ENCODE data around the gene ARHGAP24. TPM values are rescaled to one million over a fixed set of nuclear protein-coding genes. Genes with fewer than 3 reads are reported as not detected.

ARHGAP24 gene
- total RNA-seq, 1 experiment from 2014 or later, result 17.4 TPM

DNA sequence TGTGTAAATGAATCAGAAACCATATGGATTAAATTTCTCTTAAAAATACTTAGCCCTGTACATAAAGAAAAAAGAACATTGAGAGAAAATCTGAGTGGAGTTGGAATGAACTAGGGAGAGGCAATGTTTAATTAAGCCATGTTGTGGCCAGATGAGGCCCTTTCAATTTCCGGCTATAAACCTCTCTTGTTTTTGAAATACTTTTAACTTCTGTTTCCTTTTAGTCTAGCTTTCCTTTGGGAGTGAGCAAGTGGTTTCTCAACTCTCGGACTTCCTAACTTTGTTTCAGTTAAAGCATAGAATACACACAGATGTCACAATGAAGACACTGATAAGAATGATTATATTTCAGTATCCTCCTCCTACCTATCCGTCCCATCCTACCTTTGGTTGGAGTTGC lies 197.2 kb downstream of the ARHGAP24 start:
- H3K27me3 ChIP-seq (ENCODE audit: control insufficient read depth, insufficient read depth, low read length), result no peaks in the 10 kb centered on the region
- no peak overlapping the region; the same call in 1 of the 2 replicates for H3K27ac ChIP-seq (ENCODE audit: low read length)
- intact Hi-C loops (cut with micrococcal nuclease; ENCODE audit: unreplicated experiment) (no loop called here), in situ Hi-C loops (cut with HindIII; ENCODE audit: low pct_unique_long_range_greater_than_20kb, low sequenced_read_pairs) (no loop called here)
- H3K9me3 ChIP-seq (ENCODE audit: control insufficient read depth, insufficient read depth, low read depth, low read length), result no peaks in the 10 kb centered on the region
- H3K36me3 ChIP-seq (ENCODE audit: control insufficient read depth, insufficient read depth, low read length), result no peaks in the 10 kb centered on the region
- POLR2A ChIA-PET, result no interaction called here
- no peak overlapping the region for H3K4me3 ChIP-seq (ENCODE audit: low read depth in 2 of 2, low read length in 2 of 2)
- DNase-seq (ENCODE audit: low read depth, low spot score) (no peak), ATAC-seq (no peak)
- no TSS peak for BruUV-seq (replicated peaks)
- TF ChIP-seq POLR2AphosphoS5 (IDR thresholded peaks at IDR 0.05; ENCODE audit: low read depth, low read length), result no peak
- TF ChIP-seq REST (IDR thresholded peaks at IDR 0.05; ENCODE audit: insufficient read depth in 1 of 2, low read depth in 2 of 2, low read length in 1 of 2), result no peak
- no peak for TF ChIP-seq TCF7L2 (IDR thresholded peaks at IDR 0.05; ENCODE audit: low read depth, low read length)
- no peak for TF ChIP-seq SIN3A (IDR thresholded peaks at IDR 0.05; ENCODE audit: borderline replicate concordance, insufficient read depth, low read depth, low read length)
- TF ChIP-seq, protein P1, sequence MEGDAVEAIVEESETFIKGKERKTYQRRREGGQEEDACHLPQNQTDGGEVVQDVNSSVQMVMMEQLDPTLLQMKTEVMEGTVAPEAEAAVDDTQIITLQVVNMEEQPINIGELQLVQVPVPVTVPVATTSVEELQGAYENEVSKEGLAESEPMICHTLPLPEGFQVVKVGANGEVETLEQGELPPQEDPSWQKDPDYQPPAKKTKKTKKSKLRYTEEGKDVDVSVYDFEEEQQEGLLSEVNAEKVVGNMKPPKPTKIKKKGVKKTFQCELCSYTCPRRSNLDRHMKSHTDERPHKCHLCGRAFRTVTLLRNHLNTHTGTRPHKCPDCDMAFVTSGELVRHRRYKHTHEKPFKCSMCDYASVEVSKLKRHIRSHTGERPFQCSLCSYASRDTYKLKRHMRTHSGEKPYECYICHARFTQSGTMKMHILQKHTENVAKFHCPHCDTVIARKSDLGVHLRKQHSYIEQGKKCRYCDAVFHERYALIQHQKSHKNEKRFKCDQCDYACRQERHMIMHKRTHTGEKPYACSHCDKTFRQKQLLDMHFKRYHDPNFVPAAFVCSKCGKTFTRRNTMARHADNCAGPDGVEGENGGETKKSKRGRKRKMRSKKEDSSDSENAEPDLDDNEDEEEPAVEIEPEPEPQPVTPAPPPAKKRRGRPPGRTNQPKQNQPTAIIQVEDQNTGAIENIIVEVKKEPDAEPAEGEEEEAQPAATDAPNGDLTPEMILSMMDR (IDR thresholded peaks at IDR 0.05), result no peak
- H3K4me1 ChIP-seq (ENCODE audit: control insufficient read depth, insufficient read depth, low read length), result no peaks in the 10 kb centered on the region
- CTCF ChIA-PET, result no interaction called here

GRCh38 chr4:85672959-85673358 lies 198.0 kb downstream of the ARHGAP24 start:
- POLR2A ChIA-PET, result no interaction called here
- intact Hi-C loops (cut with micrococcal nuclease; ENCODE audit: unreplicated experiment) (no loop called here), in situ Hi-C loops (cut with HindIII; ENCODE audit: low pct_unique_long_range_greater_than_20kb, low sequenced_read_pairs) (no loop called here)
- H3K27ac ChIP-seq (ENCODE audit: low read length), result no peak overlapping the region
- no peak for TF ChIP-seq POLR2AphosphoS5 (IDR thresholded peaks at IDR 0.05; ENCODE audit: low read depth, low read length)
- TF ChIP-seq, protein P1 (IDR thresholded peaks at IDR 0.05), result no peak
- TF ChIP-seq REST (IDR thresholded peaks at IDR 0.05; ENCODE audit: insufficient read depth in 1 of 2, low read depth in 2 of 2, low read length in 1 of 2), result no peak
- TF ChIP-seq TCF7L2 (IDR thresholded peaks at IDR 0.05; ENCODE audit: low read depth, low read length), result no peak
- TF ChIP-seq SIN3A (IDR thresholded peaks at IDR 0.05; ENCODE audit: borderline replicate concordance, insufficient read depth, low read depth, low read length), result no peak
- no peaks in the 10 kb centered on the region for H3K36me3 ChIP-seq (ENCODE audit: control insufficient read depth, insufficient read depth, low read length)
- BruUV-seq (replicated peaks), result no TSS peak
- H3K4me3 ChIP-seq (ENCODE audit: low read depth in 2 of 2, low read length in 2 of 2), result no peak overlapping the region
- ATAC-seq, result no peak
- no peak for DNase-seq (ENCODE audit: low read depth, low spot score)
- no peaks in the 10 kb centered on the region for H3K27me3 ChIP-seq (ENCODE audit: control insufficient read depth, insufficient read depth, low read length)
- no peaks in the 10 kb centered on the region for H3K4me1 ChIP-seq (ENCODE audit: control insufficient read depth, insufficient read depth, low read length)
- no peaks in the 10 kb centered on the region for H3K9me3 ChIP-seq (ENCODE audit: control insufficient read depth, insufficient read depth, low read depth, low read length)
- CTCF ChIA-PET, result no interaction called here
